GM21619 (cell line): Measurements from ENCODE around the gene VTA1.

ENCODE experiments used
- ATAC-seq: cut with Tn5 transposase; IDR thresholded peaks from one replicate; pipeline ENCODE4 v1.9.1; 2021; ENCODE audit not compliant: unreplicated experiment

Gene VTA1

DNA sequence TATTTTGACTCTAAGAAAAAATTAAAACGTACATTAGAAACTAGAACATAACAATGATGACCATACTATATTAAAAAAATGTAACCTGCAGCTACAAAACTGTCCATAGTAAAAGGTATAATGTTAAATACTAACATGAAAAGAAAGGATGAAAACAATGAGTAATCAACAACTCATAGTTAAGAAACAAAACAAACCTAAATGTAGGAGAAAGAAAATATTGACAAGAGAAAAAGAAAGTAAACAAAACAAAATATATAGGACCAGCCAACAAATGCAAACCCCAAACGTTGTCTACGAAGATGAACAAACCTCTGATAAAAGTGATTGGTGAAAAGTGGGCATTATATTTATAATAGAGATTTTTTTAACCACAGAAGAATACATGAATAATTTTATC lies 113.7 kb downstream of the VTA1 start:
- no peak for ATAC-seq

DNA sequence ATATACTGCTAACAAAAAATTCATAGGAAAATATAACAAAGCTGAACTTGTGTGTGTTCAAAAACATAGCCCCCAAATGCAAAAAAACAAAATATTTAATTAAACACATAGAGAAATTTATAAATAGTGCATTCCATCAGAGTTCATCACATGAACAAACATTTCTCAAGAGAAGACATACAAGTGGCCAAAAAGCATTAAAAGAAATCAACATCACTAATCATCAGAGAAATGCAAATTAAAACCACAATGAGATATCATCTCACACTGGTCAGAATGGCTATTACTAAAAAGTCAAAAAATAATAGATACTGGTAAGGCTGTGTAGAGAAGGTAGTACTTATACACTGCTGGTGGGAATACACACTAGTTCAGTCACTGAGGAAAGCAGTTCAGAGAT lies 115.2 kb downstream of the VTA1 start:
- ATAC-seq: no peak

DNA sequence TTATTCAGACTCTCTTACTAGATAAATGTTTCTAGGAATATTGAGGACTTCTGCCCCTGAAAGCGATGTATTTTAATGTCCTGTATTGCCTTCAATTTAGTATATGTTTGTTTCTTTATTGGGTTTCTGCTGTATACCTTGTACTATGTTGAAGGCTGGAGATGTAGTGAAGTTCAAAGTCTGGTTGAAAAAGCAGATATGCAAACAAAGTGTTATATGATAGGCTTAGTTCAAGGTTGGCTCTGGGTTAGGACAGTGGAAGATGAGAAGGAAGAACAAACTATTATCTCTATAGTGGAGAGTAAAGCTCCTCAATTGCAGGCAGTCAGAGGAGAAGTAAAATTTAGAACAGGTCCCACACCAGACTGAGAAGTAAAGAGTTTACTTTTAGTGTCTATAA lies 118.4 kb downstream of the VTA1 start:
- ATAC-seq: no peak

DNA sequence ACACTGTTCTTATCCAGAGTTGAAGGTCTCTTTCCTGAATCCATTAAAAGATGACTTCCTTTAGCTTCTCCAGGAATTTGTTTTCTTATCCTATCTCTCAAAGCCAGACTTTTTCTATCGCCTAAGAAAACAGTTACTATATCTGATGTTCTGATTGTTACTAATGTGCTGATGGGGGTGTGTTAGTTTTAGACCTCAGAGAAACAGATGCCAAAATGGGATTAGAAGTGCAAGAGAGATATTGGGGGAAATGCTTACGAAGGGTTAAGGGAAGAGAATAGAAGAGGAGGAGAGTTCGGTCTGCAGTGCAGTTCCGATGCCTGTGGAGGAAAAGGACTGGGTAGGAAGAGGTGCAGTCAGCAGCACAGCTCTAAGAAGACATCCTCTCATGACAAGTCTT lies 119.0 kb downstream of the VTA1 start:
- no peak for ATAC-seq

DNA sequence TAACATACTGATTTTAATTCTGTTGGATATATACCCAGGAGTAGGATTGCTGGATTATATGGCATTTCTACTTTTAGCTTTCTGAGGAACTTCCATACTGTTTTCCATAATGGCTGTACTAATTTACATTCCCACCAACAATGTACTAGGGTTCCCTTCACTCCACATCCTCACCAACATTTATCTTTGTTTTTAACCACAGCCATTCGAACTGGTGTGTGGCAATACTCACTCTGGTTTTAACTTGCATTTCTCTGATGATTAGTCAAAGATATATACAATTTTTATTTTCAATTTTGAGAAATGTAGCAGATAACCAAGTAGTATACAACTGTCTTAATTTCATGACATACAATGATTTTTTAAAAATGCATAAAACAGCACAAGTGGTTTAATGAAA lies 124.4 kb downstream of the VTA1 start:
- ATAC-seq: no peak
